Nephron (organoid): ENCODE measurements around the gene NEK10.

Experiments
- H3K27ac Mint-ChIP-seq, 3 experiments: 2 replicates each; pipeline ENCODE4 v1.8.0; 2020; ENCODE audit warnings: mixed read lengths in 3 of 3, mild to moderate bottlenecking in 2 of 3, moderate library complexity in 1 of 3
- H3K27me3 Mint-ChIP-seq: 2 replicates; pipeline ENCODE4 v1.8.0; 2021; ENCODE audit warnings: low read depth, mild to moderate bottlenecking, moderate library complexity, mixed read lengths
- H3K36me3 Mint-ChIP-seq: 2 replicates; pipeline ENCODE4 v1.8.0; 2020; ENCODE audit warnings: low read depth, mixed read lengths
- H3K4me1 Mint-ChIP-seq: 2 replicates; pipeline ENCODE4 v1.8.0; 2020; ENCODE audit warnings: mixed read lengths
- H3K4me3 Mint-ChIP-seq, 3 experiments: 2 replicates each; pipeline ENCODE4 v1.8.0; 2020; ENCODE audit warnings: mild to moderate bottlenecking in 3 of 3, mixed read lengths in 3 of 3, moderate library complexity in 2 of 3
- H3K9me3 Mint-ChIP-seq: 2 replicates; pipeline ENCODE4 v1.8.0; 2020; ENCODE audit warnings: mixed read lengths
- TF ChIP-seq, protein P1 (sequence below), 3 experiments: fragments of 200-600 bp; sonication (generic); IDR thresholded peaks; one replicate each; pipeline ENCODE4 v1.5.0; 2021; ENCODE audit warnings: antibody characterized with exemption in 3 of 3; ENCODE audit not compliant: unreplicated experiment in 3 of 3

Gene NEK10

DNA sequence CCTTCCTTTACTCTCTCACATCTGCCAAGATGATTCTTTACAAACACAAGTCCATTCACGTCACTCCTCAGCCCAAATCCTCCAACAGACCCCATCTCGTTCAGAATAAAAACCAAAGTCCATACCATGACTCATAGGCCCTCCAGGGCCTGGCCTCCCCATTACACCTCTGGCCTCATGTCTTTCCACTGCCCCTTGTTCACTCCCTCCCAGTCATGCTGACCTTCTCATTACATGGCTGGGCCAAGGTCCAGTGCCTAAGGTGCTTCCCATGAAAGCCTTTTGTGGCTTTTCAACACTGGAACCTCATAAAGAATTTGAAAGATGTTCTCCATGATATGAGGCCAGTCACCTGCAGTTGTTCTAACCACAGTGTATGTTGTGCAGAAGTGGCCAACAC lies 44.5 kb downstream of the NEK10 start:
- Mint-ChIP-seq H3K4me3 (no peak overlapping the region), H3K27ac (no peak overlapping the region), H3K27me3 (no peaks in the 10 kb centered on the region), H3K36me3 (peaks cover 6% of the 10 kb centered on the region), H3K4me1 (peaks cover 10% of the 10 kb centered on the region), H3K9me3 (peaks cover 3% of the 10 kb centered on the region)
- TF ChIP-seq, protein P1, sequence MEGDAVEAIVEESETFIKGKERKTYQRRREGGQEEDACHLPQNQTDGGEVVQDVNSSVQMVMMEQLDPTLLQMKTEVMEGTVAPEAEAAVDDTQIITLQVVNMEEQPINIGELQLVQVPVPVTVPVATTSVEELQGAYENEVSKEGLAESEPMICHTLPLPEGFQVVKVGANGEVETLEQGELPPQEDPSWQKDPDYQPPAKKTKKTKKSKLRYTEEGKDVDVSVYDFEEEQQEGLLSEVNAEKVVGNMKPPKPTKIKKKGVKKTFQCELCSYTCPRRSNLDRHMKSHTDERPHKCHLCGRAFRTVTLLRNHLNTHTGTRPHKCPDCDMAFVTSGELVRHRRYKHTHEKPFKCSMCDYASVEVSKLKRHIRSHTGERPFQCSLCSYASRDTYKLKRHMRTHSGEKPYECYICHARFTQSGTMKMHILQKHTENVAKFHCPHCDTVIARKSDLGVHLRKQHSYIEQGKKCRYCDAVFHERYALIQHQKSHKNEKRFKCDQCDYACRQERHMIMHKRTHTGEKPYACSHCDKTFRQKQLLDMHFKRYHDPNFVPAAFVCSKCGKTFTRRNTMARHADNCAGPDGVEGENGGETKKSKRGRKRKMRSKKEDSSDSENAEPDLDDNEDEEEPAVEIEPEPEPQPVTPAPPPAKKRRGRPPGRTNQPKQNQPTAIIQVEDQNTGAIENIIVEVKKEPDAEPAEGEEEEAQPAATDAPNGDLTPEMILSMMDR (IDR thresholded peaks at IDR 0.05; ENCODE audit: unreplicated experiment in 3 of 3) = no peak

DNA sequence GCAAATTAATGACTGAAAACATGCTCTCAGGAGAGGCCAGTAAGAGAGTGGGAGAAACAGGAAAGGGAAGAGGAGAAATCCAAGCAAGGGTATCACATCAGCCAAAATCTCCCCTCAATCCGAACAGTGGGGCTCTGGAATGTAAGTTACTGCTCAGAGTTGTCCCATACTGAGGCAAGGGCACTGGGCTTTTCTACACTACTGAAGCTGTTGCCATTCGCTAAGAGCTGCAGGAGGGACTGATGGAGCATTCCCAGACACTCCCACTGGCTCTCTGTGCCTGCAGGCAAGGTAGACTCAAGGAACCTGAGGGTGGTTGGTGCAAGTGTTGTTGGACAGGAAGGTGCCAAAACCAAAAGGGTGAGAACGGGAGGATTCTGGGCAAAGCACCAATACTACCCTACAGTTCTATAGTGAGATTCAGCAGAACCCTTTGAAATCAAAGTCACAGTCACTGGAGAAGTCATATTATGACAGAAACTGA lies 46.1 kb downstream of the NEK10 start:
- Mint-ChIP-seq H3K36me3 (peaks cover under 1% of the 10 kb centered on the region), H3K4me1 (peaks cover 10% of the 10 kb centered on the region), H3K9me3 (peaks cover under 1% of the 10 kb centered on the region), H3K4me3 (no peak overlapping the region), H3K27ac (no peak overlapping the region), H3K27me3 (no peaks in the 10 kb centered on the region)
- TF ChIP-seq, protein P1 (IDR thresholded peaks at IDR 0.05; ENCODE audit: unreplicated experiment in 3 of 3) = no peak

DNA sequence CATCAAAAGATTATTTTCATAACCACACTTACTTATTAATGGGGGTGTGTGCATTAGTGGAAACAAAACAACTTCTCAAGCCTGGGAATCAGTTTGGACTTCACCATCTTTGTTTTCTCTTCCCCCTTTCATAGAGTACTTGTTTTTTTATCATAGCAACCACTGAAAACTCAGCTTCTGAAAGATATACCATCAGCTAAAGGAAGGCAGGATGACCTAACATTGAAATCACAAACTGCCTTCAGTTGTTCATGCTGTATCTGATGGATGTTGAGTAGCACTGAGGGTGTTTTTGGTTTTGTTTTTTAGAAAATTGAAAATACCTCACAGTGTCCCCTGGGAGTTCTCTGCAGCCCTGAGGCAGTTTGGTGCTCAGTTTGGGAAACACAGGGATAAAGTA lies 46.5 kb downstream of the NEK10 start:
- no peak overlapping the region for H3K4me3 Mint-ChIP-seq
- TF ChIP-seq, protein P1 (IDR thresholded peaks at IDR 0.05; ENCODE audit: unreplicated experiment in 3 of 3) = no peak

DNA sequence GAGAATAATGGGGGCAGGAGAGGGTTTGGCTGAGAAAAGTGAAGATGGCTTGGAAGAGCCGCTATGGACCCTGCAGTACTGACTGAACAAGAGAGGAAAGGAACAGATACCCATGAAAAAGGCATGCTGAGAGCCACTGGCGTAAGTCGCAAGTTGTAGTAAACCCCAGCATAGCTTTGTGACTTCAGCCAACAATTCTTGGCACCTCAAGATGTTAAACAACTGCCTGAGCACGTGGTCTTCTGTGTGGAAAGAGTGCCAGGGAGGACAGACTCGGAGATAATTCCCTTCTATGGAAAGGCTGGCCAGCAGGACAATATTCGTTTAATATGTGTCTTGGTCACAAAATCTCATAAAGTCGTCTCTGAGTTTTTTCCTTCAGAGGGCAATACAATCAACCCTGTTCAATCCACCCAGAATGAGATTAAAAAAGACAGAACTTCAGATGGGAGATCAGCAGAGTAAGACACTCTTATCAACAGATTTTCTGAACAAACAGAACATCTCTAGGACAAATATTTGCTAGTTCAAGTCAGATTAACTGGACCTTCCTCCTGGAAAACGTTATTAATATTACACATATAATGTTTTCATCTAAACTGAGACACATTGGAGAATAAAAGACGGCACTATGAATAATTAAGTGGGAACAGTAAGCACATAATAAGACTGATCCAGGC lies 49.2 kb downstream of the NEK10 start:
- TF ChIP-seq, protein P1 (IDR thresholded peaks at IDR 0.05; ENCODE audit: unreplicated experiment in 3 of 3) = no peak
- Mint-ChIP-seq H3K27ac (no peak overlapping the region), H3K9me3 (no peaks in the 10 kb centered on the region), H3K27me3 (no peaks in the 10 kb centered on the region), H3K4me3 (no peak overlapping the region), H3K36me3 (no peaks in the 10 kb centered on the region), H3K4me1 (no peaks in the 10 kb centered on the region)

More for the DNA sequence above, 46.5 kb downstream of the NEK10 start:
- Mint-ChIP-seq H3K36me3 (no peaks in the 10 kb centered on the region), H3K27me3 (no peaks in the 10 kb centered on the region), H3K9me3 (no peaks in the 10 kb centered on the region), H3K4me1 (peaks cover 10% of the 10 kb centered on the region), H3K27ac (no peak overlapping the region)

DNA sequence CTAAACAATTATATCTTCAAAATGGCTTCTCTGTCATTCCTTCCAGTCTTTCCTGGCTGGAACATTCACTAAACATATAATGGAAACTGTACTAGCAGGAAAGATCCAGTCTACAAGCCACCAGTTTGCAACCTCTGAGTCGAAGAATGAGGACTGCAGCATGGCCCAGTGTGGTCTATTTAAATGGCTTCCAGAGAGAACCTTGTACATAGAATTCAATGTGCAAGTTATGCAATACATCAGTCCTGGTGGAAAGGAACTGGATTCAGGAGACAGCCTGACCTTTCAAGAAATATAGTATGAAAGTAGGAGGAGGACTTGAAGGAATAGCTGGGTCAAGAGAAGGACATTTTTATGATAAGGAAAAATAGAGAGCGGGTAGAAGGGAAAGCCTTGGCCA lies 49.9 kb downstream of the NEK10 start:
- H3K27ac Mint-ChIP-seq = no peak overlapping the region
- H3K36me3 Mint-ChIP-seq = no peaks in the 10 kb centered on the region
- H3K27me3 Mint-ChIP-seq = no peaks in the 10 kb centered on the region
- no peaks in the 10 kb centered on the region for H3K4me1 Mint-ChIP-seq
- no peak overlapping the region for H3K4me3 Mint-ChIP-seq
- TF ChIP-seq, protein P1 (IDR thresholded peaks at IDR 0.05; ENCODE audit: unreplicated experiment in 3 of 3) = no peak
- no peaks in the 10 kb centered on the region for H3K9me3 Mint-ChIP-seq

DNA sequence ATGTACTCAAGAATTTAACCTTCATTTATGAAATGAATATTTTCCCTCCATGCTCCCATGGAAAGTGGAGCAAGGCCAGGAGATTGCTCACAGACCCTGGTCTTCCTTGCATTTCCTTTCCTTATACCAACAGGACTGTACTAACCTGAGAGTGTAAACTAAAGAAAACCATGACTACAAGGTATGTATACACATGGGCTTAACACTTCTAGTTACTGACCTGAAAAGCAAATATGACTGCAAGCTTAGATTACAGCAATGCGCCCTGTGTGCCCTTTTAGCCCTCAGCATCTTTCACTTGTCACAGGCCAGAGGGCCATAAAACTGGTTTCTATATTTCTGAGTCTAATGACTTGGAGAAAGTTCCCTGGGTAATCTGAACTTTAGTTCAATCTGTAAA lies 52.1 kb downstream of the NEK10 start:
- Mint-ChIP-seq H3K27me3 (no peaks in the 10 kb centered on the region), H3K36me3 (no peaks in the 10 kb centered on the region), H3K9me3 (no peaks in the 10 kb centered on the region), H3K4me1 (no peaks in the 10 kb centered on the region), H3K27ac (no peak overlapping the region), H3K4me3 (no peak overlapping the region)
- TF ChIP-seq, protein P1 (IDR thresholded peaks at IDR 0.05; ENCODE audit: unreplicated experiment in 3 of 3) = no peak
